IPS DF 19.7 (cell line): ENCODE results near the gene DLG1.

Experiments used
- DNase-seq: peaks from one replicate; pipeline ENCODE4 v3.0.0-alpha.2; 2013; ENCODE audit warnings: low read depth, low spot score

Gene DLG1

DNA sequence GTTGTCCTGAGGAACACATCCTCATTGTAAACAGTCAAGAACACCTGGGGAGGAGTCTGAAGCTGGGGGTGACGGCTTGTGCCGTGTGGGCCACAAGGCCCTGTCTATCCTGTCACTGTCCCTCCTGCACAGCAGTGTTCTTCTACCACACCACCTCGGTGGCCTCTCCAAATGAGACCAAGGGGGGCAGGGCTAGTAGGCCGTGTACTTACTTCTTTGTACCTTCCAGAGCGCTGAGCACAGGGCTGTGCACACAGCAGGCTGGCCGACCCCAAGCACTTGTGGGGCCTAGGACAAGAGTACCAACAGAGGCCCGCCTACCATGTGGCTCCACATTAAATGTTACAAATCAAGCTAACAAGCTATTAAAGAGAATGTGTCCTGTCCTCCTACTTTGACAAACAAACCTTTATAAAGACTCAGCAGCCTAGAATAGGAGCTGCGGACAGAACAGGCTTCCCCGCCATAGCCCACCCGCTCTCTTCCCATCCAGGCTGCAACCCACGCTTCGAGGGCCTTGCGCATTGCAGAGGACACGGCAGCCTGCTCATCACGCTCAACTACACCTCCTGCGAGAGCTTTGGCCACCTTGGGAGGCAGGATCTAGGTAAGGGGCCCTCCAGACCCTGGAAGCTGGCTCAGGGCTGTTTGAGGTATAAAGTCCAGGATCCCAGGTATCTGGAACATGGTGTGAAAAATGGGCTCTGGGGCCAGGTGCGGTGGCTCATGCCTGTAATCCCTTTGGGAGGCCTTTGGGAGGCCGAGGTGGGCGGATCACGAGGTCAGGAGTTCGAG, 299.2 kb downstream of the DLG1 start:
- no peak for DNase-seq

- no peak for DNase-seq
These were observed 301.1 kb downstream of the DLG1 start for GRCh38 chr3:196997311-196997710.

- no peak for DNase-seq
These were observed 301.8 kb downstream of the DLG1 start for GRCh38 chr3:196996454-196997265.

DNA sequence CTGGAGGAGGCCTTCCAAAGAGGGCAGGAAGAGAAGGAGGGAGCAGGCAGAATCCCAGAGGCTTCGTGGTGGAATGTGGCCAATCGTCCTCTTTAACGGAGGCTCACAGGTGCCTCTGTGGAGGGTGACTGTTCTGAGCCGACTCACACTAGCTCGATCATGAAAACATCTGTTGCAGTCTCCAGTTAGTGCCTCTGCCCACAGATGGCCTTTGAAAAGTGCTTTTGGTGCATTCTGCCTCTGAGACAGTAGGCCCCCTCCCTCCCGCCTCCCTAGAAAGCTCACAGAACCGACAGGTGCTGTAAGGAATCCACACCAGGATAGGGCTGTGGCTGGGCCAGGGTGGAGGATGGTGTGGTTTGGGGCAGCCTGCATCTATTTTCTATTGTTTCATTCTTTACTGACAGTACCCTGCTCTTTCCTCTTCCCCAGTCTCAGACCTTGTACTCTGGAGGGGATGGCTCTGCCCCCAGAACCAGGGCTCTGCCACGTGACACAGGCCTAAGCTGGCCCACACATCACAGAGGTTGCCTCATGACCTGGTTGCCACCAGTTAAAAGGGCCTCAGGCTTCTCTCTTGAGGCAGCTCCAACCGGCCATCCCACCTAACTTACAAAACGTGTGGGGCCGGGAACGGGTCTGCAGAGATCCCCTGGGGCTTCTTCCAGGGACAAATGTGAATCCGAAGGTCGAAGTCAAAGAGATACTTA, 302.6 kb downstream of the DLG1 start:
- DNase-seq = no peak

- no peak for DNase-seq
These were observed 303.4 kb downstream of the DLG1 start for GRCh38 chr3:196995027-196995426.

GRCh38 chr3:196994056-196994455, 304.4 kb downstream of the DLG1 start:
- DNase-seq = no peak
